ENCODE results near the gene H2BK1.

- peak in 2 of 4 experiments; percentile 47 to 58 for TF ChIP-seq CTCF (IDR thresholded peaks at IDR 0.05)
- TF ChIP-seq EP300 (IDR thresholded peaks at IDR 0.05): no peak
- TF ChIP-seq POLR2A (IDR thresholded peaks at IDR 0.05): no peak
These were observed 42.1 kb downstream of the H2BK1 start for GRCh38 chr7:151168003-151168786.

Data from sigmoid colon (tissue), 4 donors.